HepG2 (cell line): ENCODE measurements around the gene NFS1. TPM values are rescaled to one million over a fixed set of nuclear protein-coding genes. Genes with fewer than 3 reads are reported as not detected.

Experiments
- ARID5B ChIP-seq: IDR thresholded peaks from 2 replicates; pipeline ENCODE4 v1.4.0; 2020; ENCODE audit warnings: mild to moderate bottlenecking, missing genetic modification reagents
- GPBP1L1 ChIP-seq: sonication (generic); formaldehyde crosslinking; IDR thresholded peaks from 2 replicates; pipeline ENCODE4 v1.5.0; 2020; ENCODE audit warnings: mild to moderate bottlenecking, missing genetic modification reagents
- HDAC6 ChIP-seq: fragments of 200-600 bp; sonication (generic); IDR thresholded peaks from 2 replicates; pipeline ENCODE4 v1.7.0; 2017; ENCODE audit warnings: mild to moderate bottlenecking, antibody characterized with exemption, low read length, low read depth
- PRDM4 ChIP-seq: sonication (generic); formaldehyde crosslinking; IDR thresholded peaks from 2 replicates; pipeline ENCODE4 v1.9.0; 2021; ENCODE audit warnings: missing genetic modification reagents, borderline replicate concordance
- SNAPC5 ChIP-seq: sonication (generic); formaldehyde crosslinking; IDR thresholded peaks from 2 replicates; pipeline ENCODE4 v1.8.1; 2023; ENCODE audit warnings: mild to moderate bottlenecking, missing genetic modification reagents, borderline replicate concordance
- SOX13 ChIP-seq, 3 experiments: fragments of 450-650 bp in 1 of 3; sonication (generic) in 1 of 3; formaldehyde crosslinking in 1 of 3; IDR thresholded peaks in 2 of 3; conservative IDR thresholded peaks in 1 of 3; 2 replicates each; pipeline versions ENCODE4 v1.5.0 to v1.6.1; 2016 to 2020; ENCODE audit warnings: antibody characterized with exemption in 1 of 3, mild to moderate bottlenecking in 1 of 3, missing compliant biosample characterization in 1 of 3, missing genetic modification reagents in 1 of 3, moderate library complexity in 1 of 3
- ZBTB14 ChIP-seq: sonication (generic); formaldehyde crosslinking; IDR thresholded peaks from 2 replicates; pipeline ENCODE4 v1.4.0; 2020; ENCODE audit warnings: missing genetic modification reagents
- ZBTB49 ChIP-seq: sonication (generic); formaldehyde crosslinking; IDR thresholded peaks from 2 replicates; pipeline ENCODE4 v1.4.0; 2020; ENCODE audit warnings: missing genetic modification reagents, borderline replicate concordance
- ZNF354B ChIP-seq: sonication (generic); formaldehyde crosslinking; IDR thresholded peaks from 2 replicates; pipeline ENCODE4 v1.8.0; 2022; ENCODE audit warnings: mild to moderate bottlenecking, missing genetic modification reagents
- ZNF367 ChIP-seq: sonication (generic); formaldehyde crosslinking; IDR thresholded peaks from 2 replicates; pipeline ENCODE4 v1.4.0; 2020; ENCODE audit warnings: missing genetic modification reagents, borderline replicate concordance
- ZNF414 ChIP-seq: sonication (generic); formaldehyde crosslinking; IDR thresholded peaks from 2 replicates; pipeline ENCODE4 v1.5.0; 2020; ENCODE audit warnings: missing genetic modification reagents
- ZNF766 ChIP-seq: sonication (generic); formaldehyde crosslinking; IDR thresholded peaks from 2 replicates; pipeline ENCODE4 v1.5.0; 2020; ENCODE audit warnings: missing genetic modification reagents, borderline replicate concordance
- polyA plus RNA-seq, 8 experiments: library from polyadenylated mRNA; depleted of rRNA in 3 of 8; stranded (reverse) in 7 of 8; unstranded in 1 of 8; fragments of >200 nt; fragmentation: Illumina TruSeq in 4 of 8; extraction: Trizol in 4 of 8; gene quantifications; 2 replicates each; pipeline versions ENCODE4 v1.2.1 to v1.2.3, GENCODE V29; 2011 to 2016; ENCODE audit warnings: low read depth in 4 of 8, missing spikeins in 1 of 8, mixed read lengths in 1 of 8; ENCODE audit not compliant: insufficient read depth in 1 of 8
- total RNA-seq, 5 experiments: library from RNA; depleted of rRNA; stranded (reverse); fragments of >200 nt; fragmentation: Illumina TruSeq; extraction: Trizol; gene quantifications; 2 replicates each; pipeline ENCODE4 v1.2.3, GENCODE V29; 2016; ENCODE audit warnings: low read depth in 1 of 5

The NFS1 gene
- total and polyA plus RNA-seq, 2 of the 13 experiments (the other 11 are each of a cell fraction or from before 2014, with no cell fraction given): 65.9 to 88.1 TPM

- 0 out of 2 replicates have a peak, but pooled peaks have one; percentile 9 for TF ChIP-seq ARID5B
- TF ChIP-seq ZNF414 (CRISPR knock-in tag): no peak
- no peak for TF ChIP-seq ZBTB14 (CRISPR knock-in tag)
- TF ChIP-seq ZNF766 (CRISPR knock-in tag): no peak
- 0 out of 2 replicates have a peak, but pooled peaks have one; percentile 43 for TF ChIP-seq HDAC6
- no peak; the same call in 1 of the 2 replicates for TF ChIP-seq SNAPC5 (CRISPR knock-in tag)
- no peak for TF ChIP-seq ZBTB49 (CRISPR knock-in tag)
- no peak for TF ChIP-seq PRDM4 (CRISPR knock-in tag)
- TF ChIP-seq ZNF367: no peak
- no peak for TF ChIP-seq SOX13 (IDR thresholded peaks at IDR 0.05)
- TF ChIP-seq SOX13 (CRISPR knock-in tag; conservative IDR thresholded peaks at IDR 0.05 in 1 of 2, IDR thresholded peaks at IDR 0.05 in 1 of 2): no peak
- TF ChIP-seq ZNF354B (CRISPR knock-in tag): no peak; the same call in 1 of the 2 replicates
- no peak for TF ChIP-seq GPBP1L1
Measured at GRCh38 chr20:35702051-35702823, 3.1 kb upstream of the NFS1 start (continued).
